ENCODE measurements around the gene PLAGL1. TPM values are rescaled to one million over a fixed set of nuclear protein-coding genes. Genes with fewer than 3 reads are reported as not detected.
"Not testable (repeated sequence)": the region's sequence is repeated elsewhere in the genome, so short reads cannot be mapped to it uniquely, and the experiment has no call there.

PLAGL1 gene, protein sequence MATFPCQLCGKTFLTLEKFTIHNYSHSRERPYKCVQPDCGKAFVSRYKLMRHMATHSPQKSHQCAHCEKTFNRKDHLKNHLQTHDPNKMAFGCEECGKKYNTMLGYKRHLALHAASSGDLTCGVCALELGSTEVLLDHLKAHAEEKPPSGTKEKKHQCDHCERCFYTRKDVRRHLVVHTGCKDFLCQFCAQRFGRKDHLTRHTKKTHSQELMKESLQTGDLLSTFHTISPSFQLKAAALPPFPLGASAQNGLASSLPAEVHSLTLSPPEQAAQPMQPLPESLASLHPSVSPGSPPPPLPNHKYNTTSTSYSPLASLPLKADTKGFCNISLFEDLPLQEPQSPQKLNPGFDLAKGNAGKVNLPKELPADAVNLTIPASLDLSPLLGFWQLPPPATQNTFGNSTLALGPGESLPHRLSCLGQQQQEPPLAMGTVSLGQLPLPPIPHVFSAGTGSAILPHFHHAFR
- total RNA-seq: 214 TPM

DNA sequence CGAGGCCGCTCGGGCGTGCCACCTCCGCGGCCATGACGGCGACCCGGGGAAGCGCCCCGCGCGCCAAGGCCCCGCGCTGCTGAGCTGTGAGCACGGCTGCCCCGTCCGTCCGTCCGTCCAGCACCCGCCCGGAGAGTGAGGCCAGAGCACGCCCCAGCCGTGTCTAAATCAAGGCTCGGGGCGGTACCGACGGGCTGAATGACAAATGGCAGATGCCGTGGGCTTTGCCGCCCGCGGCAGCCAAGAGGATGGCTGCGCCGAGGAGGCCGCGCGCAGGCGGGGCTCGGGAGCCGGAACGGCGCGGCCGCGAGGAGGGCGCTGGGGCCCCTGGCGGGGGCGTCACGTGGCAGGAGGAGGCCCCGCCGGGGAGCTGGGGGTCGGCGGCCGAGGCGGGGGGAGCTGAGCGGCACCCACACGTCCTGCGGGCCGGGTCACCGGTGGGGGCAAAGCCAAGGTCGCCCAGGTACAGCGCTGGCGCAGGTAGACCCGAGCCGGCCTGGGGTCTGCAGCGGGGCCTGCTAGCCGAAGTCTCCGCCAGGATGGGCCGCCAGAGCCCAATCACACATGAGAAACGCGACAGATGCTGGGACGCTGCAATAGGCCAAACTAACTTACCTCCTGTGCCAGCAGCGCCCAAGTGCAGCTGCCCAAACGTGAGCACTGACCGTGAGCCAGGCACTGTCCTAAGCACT, at the start of gene PLAGL1:
Gene PLAGL1, minus strand, starts transcription at position 140 of the 692 bp plus-strand sequence. CDS start 60,123 bp downstream, outside the sequence.
- DNase-seq: peak; percentile 88

DNA sequence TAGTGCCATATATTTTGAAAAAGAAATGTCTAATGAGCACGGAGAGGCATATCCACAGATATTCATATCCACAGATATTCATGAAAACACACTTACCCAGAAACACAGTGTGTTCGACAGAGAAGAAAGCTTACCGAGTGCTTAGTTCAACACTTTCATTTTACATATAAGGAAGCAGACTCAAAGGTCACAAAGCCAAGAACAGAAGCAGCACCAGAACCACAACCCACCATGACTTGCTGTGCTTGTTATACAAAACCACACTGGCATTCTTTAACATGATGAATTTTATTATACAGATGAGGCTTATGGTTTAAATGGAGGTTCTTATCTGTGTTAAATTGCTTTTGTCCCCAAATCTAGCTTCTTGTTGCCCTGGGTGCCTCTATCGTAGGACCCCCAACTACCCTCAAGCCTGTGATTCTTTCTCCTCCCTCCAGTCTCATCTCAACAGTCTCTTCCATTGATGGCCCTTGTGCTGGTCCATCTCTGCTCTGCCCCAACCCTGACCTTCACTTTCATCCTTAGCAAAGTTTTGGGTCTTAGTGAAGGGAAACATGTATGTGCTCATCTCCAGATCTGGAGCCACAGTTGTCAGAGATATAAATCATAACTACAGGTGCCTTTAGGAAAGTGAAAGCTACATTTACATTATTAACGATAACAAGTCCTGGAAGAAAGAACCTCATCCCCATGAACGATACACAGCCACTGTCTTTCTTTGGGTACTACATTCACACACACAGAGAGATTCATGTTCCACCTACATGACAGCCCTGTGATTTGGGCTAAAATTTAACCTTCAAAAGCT, 47.3 kb upstream of the PLAGL1 start:
- DNase-seq: no peak

DNA sequence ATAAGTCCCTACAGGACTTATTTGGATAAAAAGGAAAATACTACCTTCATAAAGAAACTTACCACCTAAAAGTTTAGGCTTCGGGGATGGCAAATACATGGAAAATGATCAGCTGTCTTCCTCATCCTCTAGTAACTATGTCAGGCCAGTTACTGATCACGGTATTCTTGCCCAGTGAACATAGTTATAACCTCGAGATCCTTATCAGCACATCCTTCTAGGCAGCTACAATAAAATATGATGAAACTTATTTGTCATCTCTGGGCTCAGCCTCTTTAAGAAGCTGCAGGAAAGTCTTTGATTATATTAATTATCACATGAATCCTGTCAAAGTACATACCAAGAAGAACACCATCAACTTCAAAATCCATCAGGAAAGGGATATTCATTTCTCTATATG, 45.5 kb upstream of the PLAGL1 start:
- no peak for DNase-seq

DNA sequence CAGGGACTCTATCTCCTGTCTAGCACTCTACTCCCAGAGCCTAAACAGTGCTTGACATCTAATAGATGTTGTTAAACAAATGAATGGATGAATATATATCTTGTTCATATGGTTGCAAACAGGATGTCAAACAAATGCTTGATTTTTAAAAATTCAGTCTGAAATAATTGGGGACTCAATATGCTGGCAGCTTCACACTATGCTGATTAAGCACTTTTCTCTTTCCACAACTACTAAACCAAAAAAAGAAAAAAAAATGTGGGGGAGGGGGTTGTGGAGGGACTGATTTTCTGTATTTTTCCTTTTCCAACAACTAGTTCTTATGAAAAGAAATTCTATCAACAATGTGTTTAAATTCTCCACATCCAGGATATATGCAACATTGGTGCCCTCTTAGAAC, 44.4 kb upstream of the PLAGL1 start:
- DNase-seq: no peak

DNA sequence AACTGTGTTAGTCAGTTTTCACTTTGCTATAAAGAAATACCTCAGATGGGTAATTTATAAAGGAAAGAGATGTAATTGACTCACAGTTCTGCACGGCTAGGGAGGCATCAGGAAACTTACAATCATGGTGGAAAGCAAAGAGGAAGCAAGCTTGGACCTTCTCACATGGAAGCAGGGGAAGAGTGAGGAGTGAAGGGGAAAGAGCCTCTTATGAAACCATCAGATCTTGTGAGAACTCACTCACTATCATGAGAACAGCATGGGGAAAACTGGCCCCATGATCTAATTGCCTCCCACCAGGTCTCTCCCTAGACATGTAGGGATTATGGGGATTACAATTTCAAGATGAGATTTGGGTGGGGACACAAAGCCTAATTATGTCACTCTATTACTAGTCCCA, 41.3 kb upstream of the PLAGL1 start:
- no peak for DNase-seq

DNA sequence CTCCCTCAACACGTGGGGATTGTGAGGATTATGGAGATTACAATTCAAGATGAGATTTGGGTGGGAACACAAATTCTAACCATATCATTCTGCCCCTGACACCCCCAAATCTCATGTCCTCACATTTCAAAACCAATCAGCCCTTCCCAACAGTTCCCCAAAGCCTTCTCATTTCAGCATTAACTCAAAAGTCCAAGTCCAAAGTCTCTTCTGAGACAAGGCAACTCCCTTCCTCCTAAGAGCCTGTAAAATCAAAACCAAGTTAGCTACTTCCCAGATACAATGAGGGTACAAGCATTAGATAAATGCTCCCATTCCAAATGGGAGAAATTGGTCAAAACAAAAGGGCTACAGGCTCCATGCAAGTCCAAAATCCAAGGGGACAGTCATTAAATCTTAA, 39.6 kb upstream of the PLAGL1 start:
- DNase-seq: no peak

DNA sequence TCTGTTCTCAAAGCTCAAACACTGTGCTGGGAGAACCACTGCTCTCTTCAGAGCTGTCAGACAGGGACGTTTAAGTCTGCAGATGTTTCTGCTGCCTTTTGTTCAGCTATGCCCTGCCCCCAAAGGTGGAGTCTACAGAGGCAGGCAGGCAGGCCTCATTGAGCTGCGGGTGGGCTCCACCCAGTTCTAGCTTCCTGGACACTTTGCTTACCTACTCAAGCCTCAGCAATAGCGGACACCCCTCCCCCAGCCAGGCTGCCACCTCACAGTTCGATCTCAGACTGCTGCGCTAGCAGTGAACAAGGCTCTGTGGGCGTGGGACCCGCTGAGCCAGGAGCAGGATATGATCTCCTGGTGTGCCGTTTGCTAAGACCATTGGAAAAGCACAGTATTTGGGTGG, 38.6 kb upstream of the PLAGL1 start:
- not testable (repeated sequence) for DNase-seq

DNA sequence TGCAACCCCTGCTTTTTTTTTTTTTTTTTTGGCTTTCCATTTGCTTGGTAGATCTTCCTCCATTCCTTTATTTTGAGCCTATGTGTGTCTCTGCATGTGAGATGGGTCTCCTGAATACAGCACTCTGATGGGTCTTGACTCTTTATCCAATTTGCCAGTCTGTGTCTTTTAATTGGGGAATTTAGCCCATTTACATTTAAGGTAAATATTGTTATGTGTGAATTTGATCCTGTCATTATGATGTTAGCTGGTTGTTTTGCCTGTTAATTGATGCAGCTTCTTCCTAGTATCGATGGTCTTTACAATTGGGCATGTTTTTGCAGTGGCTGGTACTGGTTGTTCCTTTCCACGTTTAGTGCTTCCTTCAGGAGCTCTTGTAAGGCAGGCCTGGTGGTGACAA, 36.9 kb upstream of the PLAGL1 start:
- DNase-seq: not testable (repeated sequence)

DNA sequence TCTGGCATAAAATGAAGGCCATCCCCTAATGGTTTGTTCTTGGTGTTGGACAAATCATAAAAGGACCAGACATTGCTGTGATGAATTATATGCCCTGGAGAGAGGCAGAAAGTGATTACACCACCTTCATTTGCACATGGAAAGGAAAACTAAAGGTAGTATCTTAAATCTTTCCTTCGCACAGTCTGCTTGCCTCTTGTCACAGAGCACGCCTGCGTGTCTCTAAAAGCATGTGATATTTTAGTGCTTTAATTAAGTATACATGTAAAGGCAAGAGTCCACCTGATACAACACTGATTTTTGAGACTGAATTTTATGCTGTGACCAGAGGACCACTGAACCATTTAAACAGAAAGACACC, 28.8 kb upstream of the PLAGL1 start:
- DNase-seq: no peak

DNA sequence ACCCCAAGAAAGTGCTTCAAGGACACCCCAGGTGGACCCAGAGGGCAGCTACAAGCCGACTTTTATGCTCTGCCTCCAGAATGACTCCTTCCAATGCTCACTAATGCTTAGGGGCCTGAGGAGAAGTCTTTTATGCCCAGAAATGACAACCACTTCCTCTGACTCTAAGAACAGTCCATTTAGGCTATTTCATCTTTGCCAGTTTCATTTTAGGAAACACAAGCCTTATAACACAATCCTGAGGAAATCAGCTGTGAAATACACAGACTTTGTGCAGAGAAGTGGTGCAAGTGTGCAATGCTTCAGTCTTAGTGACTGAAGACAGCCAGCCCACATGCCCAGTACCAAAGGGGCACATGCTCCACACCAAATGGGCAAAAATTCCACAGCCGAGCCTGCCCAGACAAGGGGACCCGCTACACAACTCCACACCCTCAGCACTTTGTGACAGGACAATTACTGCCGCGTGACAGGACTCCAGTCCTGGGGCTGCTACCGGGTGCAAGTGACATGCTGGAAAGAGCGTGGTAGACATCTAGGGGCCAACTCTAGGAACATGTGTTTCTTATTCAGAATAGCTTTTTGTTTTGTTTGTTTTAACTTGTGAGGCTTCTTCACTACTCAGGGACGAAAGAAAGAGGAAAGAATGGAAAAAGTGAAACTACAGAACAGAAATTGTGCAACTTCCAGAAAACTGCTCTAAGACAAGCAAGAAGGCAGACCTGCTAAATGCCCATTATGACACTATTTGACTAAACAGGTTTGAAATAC, 28.2 kb upstream of the PLAGL1 start:
- DNase-seq: peak; percentile 52

DNA sequence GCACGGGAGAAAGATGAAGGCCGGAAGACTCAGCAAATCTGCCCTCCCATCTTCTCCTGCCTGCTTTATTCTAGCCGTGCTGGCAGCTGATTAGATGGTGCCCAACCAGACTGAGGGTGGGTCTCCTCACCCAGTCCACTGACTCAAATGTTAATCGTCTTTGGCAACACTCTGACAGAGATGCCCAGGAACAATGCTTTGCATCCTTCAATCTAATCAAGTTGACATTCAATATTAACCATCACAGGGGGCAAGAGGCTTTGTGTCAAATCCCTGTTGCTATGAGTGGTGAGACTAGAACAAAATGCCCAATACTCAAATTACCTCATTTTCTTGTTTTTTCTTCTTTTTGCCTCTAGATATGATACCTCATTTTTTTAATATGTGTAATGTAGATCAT, 27.4 kb upstream of the PLAGL1 start:
- no peak for DNase-seq

DNA sequence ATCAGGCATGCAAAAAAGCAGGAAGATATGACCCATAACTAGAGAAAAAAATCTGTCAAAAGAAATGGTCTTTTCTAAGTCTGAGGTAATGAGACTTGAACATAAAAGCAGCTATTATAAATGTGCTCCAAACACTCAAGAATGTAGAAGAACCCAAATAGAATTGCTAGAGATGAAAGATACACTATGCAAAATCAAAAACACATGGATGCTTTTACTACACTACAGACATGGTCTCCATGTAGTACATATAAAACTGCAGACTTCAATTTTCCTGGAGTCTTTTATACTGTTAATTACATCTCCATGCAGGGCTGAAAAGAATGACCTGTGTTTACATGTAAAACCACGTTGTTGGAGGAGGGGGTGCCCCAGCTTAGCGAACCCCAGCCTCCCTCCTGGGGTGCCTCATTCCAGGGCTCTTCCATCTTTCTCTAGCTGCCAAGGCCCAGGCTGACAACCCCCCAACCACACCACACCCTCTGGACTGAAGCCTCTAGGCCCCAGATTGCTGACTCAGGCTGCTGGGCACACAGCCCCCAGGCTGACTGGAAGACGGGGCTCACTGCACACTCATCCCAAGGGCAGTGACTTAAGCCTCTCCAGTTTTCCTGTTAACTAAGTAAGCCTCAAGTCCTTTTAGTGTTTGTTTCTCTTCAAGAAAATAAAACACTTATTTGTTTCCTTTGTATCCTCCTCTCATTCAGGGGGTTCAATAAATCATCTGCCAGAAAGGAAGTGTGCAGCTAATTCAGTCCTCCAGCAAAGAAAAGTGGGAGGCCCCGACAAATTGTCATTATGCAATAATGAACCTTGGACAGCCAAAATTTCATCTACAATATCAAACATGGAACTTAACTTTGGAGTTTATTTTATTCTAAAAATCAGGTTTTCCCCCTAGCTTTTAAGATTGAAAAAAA, 26.0 kb upstream of the PLAGL1 start:
- DNase-seq: no peak

DNA sequence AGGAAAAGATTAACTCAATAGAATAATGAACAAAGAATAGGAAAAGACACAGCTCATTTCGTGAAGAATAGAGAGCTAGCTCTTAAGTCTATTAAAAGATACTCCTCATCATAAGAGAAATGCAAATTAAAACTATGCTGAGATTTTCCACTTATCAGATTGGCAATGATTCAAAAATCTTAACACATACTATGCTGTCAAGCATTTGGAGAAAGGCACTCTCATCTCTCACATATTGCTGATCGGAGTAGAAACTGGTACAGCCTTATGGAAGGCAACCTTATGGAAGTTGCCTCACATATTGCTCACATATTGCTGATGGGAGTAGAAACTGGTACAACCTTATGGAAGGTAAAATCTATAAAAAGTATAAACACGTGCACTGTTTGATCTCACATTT, 21.4 kb upstream of the PLAGL1 start:
- no peak for DNase-seq

DNA sequence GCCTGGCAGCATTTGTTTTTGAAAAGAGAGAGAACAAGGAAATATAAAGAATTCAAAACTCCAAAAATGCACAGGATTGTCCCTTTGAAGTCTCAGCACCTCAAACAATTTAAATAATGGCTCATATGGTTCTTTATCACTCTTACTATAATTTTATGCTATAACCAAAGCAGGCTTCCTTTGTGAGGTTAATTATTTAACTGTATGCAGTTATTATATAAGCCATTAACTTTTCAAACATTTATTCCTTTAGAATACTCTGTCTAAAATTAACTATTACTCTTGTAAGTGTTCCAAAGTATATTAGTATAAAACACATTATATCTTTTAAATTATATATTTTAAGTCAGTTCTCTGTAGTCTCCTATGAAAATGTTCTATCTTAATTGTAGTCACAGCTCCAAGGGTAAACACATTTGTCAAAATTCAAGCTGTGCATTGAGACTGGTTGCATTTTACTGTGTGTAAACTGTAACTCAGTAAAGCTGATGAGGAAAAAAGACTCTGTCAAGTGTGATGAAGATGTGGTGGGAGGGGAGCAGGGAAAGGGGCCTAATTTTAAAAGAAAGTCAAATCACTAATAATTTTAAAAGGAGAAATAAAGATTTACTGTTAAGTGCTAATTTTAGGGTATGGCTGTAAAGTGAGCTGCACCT, 20.0 kb upstream of the PLAGL1 start:
- no peak for DNase-seq

DNA sequence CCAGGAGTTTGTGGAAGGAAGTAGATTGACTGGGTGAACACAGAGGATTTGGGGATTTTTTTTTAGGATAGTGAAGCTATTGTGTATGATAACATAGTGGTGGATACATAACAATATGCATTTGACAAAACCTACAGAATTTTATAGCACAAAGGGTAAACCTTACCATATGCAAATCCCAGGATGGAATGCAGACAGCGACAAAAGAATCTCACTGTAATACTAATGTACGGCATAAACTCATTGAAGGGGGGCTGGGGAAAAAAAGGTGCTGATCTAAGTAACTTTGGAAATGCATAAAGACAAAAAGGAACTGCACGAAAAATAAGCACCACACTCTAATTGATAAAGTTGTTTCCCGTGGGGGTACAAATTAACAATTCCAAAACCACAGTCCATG, 15.2 kb upstream of the PLAGL1 start:
- DNase-seq: no peak

DNA sequence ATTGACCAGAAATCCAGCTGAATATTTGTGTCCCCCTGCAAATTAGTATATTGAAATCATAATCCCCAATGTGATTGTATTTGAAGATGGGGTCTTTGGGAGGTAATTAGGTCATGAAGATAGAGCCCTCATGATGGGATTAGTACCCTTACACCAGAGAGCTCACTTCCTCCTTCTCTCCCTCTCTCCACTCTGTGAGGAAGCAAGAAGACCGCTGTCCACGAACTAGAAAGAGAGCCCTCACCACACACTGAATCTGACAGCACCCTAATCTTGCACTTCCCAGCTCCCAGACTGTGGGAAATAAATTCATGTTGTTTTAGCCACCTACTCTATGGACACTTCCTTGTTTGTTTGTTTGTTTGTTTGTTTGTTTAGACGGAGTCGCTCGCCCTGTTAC, 11.9 kb upstream of the PLAGL1 start:
- DNase-seq: no peak

DNA sequence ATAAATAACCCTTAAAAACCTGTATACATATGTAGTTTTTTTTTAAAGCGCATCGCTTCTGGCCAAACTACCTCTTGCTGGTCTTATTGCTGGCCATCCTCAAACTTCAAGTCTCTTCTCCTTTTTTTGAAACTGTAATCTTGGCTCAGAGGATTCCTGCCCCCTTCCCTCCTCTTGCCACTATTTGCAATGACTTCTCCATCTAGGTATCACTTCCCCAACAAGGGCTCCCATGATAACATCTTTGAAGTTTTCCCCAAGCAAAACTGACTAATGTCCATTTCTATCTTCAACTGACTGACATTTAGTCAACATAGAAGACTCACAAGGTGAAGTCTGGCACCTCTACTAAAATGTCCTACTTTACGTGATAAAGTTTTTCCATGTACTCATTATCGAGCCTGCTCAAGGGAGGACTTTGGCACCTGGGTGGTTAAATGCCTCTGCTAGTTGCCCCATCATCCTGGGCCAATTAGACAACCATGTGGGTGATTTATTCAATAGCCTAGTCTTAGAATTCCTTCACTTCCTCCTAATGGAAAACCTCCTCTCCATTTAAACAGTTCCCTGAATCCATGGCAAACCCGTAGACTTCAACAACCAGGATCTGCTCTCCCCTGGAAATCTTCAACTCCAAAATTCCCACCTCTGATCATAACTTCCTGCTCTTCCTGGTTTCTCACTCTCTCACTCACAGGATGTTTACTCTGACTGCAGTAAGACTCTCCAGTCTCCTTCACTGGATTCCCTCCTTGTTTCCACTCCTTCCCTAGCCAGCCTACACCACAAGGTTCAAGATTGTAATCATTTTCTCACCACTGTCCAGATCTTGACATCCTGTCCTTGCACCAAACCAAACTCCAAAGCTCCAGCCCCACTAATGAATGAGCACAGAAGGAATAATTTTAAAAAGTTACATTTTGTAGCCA, 9.4 kb upstream of the PLAGL1 start:
- DNase-seq: no peak

DNA sequence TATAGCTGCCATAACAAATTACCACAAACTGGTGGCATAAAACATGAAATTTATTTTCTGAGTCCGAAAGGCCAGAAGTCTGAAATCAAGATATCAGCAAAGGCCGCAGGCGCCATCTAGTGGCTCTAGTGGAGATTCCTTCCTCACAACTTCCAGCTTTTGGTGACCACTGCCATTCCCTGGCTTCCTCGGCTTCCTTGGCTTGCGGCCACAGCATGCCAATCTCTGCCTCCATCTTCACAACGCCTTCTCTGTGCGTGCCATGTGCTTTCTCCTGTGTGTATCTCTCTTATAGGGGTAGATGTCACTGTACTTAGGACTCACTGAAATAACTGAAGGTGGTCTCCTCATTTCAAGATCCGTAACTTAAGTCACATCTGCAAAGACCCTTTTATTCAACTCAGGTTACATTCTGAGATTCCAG, 5.4 kb upstream of the PLAGL1 start:
- peak; percentile 95 for DNase-seq

DNA sequence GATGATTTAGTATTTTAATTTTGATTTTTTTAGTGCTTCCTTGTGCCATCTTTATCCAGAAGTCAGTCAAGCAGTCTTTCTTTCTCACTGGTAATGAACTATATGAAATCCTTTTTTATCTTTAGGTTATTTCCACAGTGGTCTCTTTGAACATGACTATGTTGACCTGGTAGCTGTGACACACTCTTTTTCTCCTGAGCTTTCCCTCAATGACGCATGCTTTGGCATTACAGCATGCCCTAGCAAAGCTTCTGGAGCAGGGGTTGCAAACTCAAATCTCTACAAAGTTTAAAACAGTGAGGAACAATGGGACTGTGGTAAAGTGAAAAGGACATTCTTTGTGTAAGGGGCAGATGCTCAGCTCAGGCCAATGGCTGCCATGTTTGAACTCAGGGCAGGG, 4.5 kb upstream of the PLAGL1 start:
- DNase-seq: no peak

All from tongue (tissue), 2 donors.